ENCODE measurements around the gene VTI1A.

- no peak for TF ChIP-seq CTCF (conservative IDR thresholded peaks at IDR 0.05; ENCODE audit: low read depth in 2 of 2)
- TF ChIP-seq POLR2AphosphoS5 (IDR thresholded peaks at IDR 0.05; ENCODE audit: low read depth): no peak
- no peak for TF ChIP-seq ZNF331 (CRISPR knock-in tag; IDR thresholded peaks at IDR 0.05; ENCODE audit: low read depth)
- TF ChIP-seq EZH2 (IDR thresholded peaks at IDR 0.05; ENCODE audit: low read depth, unreplicated experiment): no peak
- TF ChIP-seq ZNF462 (CRISPR knock-in tag; IDR thresholded peaks at IDR 0.05): no peak
- TF ChIP-seq EZH2phosphoT487 (IDR thresholded peaks at IDR 0.05; ENCODE audit: unreplicated experiment): no peak
- no peak for TF ChIP-seq REST (IDR thresholded peaks at IDR 0.05; ENCODE audit: unreplicated experiment)
- no peak for TF ChIP-seq JUNB (IDR thresholded peaks at IDR 0.05; ENCODE audit: unreplicated experiment)
- TF ChIP-seq ZNF114 (CRISPR knock-in tag; IDR thresholded peaks at IDR 0.05): no peak
- TF ChIP-seq CREB1 (CRISPR knock-in tag; IDR thresholded peaks at IDR 0.05; ENCODE audit: low read depth): no peak
- no peak for TF ChIP-seq STAT1 (IDR thresholded peaks at IDR 0.05; ENCODE audit: unreplicated experiment)
- no peak for TF ChIP-seq NANOG (IDR thresholded peaks at IDR 0.05; ENCODE audit: borderline replicate concordance)
- no peak for TF ChIP-seq ETS1 (IDR thresholded peaks at IDR 0.05)
These were observed 208.7 kb downstream of the VTI1A start for GRCh38 chr10:112655722-112656121.
